HG03025 (cell line): Measurements from ENCODE around the gene KIF26B.
"Not testable (repeated sequence)": the region's sequence is repeated elsewhere in the genome, so short reads cannot be mapped to it uniquely, and the experiment has no call there.

ENCODE experiments used
- ATAC-seq: cut with Tn5 transposase; IDR thresholded peaks from one replicate; pipeline ENCODE4 v1.9.1; 2021; ENCODE audit warnings: mild to moderate bottlenecking, moderate library complexity; ENCODE audit not compliant: unreplicated experiment, low FRiP score

Gene KIF26B

DNA sequence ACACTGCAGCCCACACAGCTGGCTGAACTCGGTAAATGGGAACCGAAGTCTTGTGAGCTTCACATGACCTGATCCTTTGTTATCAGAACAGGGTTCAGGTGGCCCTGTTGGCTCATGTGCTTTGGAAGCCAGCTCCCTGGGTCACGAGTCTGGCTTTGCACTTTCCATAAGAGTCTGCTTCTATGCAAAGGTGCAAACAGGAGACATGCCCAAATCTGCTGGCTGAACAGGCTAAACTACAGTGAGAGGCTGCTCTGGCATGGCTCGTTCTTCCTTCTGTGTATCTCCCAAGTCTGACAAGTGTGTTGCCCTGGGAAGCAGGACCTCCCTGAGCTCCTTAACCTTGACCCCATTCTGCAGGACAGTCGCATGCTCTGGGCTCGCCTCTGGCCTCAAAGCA, 549.6 kb downstream of the KIF26B start:
- no peak for ATAC-seq

GRCh38 chr1:245704765-245705164, 550.0 kb downstream of the KIF26B start:
- no peak for ATAC-seq

DNA sequence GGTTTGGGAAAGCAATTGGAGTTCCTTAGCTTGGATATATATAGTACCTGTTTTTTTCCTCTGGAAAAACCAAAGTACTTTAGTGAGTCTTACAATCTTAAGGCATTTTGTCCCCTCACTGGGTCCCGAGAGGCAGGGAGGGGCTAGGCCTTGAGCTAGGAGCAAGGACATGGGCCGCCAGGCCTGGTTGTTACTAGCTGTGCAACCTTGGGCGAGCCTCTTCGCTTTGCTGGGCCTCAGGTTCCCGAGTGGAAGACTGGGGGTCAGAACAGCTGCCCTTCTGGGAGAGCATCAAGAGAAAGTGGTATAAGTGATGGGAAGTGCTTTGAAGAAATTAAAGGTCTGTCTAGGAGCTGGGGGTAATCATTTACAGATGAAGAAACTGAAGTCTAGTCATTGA, 553.2 kb downstream of the KIF26B start:
- no peak for ATAC-seq

- ATAC-seq: no peak
Measured at GRCh38 chr1:245710961-245711903, 556.4 kb downstream of the KIF26B start.

- not testable (repeated sequence) for ATAC-seq
Measured at GRCh38 chr1:245714027-245714426, 559.2 kb downstream of the KIF26B start.

GRCh38 chr1:245715291-245715701, 560.5 kb downstream of the KIF26B start:
- ATAC-seq: no peak

DNA sequence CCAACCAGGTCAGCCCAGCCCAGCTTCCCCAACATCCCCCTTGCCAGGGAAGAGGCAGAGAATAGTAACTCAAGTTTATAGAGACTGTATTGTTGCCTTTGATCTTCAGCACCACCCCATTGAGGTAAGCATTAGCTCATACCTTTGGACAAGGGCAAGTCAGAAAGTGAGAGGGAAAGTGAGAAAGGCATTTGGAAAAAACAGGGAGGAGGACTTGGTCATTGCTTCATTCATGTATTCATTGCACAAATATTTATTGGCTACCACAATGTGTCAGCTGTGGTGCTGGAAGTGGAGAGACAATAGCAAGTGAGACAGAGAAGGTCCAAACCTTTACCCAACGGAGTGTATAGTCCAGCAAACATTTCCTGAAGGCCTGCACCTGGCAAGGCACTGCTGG, 561.2 kb downstream of the KIF26B start:
- ATAC-seq: no peak

- ATAC-seq: no peak
Measured at GRCh38 chr1:245716561-245716960, 561.8 kb downstream of the KIF26B start.

DNA sequence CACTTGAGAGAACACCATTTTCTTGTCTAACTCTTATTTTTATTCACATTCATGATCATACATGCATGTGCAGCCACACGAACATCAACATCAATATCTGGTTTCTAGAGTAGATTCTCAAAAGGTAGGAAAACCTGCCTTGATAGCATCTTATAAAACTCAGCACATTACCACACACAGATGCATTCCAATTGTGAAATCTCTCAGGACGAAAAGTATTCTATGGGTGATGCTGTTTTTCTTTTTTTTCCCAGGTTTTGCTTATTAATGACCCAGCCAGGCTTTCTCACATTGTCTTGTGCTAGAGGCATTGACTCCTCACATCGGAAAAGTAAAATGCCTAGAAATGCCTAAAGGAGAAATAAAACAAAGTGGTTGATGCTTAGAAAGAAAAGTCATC, 562.8 kb downstream of the KIF26B start:
- ATAC-seq: no peak

GRCh38 chr1:245718123-245718522, 563.3 kb downstream of the KIF26B start:
- ATAC-seq: no peak

DNA sequence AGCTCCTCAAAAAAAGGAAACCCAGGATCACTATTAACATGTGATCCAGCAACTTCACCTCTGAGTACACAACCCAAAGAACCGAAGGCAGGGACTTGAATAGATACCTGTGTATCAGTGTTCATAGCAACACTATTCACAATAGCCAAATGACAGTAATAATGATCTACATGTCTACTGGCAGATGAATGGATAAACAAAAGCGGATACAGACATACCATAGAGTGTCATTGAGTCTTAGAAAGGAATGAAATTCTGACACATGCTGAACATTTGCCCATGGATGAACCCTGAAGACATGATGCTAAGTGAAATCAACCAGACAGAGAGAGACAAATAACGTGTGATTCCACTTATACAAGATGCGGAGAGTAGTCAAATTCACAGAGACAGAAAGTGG, 564.2 kb downstream of the KIF26B start:
- ATAC-seq: no peak

GRCh38 chr1:245721488-245721887, 566.7 kb downstream of the KIF26B start:
- no peak for ATAC-seq

GRCh38 chr1:245728035-245728434, 573.2 kb downstream of the KIF26B start:
- ATAC-seq: not testable (repeated sequence)

DNA sequence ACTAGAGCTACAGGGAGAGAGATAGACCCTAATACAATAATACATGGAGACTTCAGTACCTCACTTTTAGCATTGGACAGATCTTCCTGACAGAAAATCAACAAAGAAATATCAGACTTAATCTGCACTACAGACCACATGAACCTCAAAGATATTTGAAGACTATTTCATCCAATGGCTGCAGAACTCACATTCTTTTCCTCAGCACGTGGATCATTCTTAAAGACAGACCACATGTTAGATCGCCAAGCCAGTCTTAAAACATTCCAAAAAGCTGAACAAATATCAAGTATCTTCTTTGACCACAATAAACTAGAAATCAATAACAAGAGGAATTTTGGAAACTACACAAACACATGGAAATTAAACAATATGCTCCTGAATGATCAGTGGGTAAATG, 576.0 kb downstream of the KIF26B start:
- no peak for ATAC-seq

DNA sequence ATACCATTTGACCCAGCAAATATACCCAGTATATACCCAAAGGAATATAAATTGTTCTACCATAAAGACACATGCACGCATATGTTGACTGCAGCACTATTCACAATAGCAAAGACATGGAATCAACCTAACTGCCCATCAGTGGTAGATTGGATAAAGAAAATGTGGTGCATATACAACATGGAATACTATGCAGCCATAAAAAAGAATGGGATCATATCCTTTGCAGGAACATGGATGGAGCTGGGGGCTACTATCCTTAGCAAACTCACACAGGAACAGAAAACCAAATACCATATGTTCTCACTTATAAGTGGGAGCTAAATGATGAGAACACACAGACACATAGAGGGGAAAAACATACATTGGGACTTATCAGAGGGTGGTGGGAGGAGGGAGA, 585.6 kb downstream of the KIF26B start:
- not testable (repeated sequence) for ATAC-seq

DNA sequence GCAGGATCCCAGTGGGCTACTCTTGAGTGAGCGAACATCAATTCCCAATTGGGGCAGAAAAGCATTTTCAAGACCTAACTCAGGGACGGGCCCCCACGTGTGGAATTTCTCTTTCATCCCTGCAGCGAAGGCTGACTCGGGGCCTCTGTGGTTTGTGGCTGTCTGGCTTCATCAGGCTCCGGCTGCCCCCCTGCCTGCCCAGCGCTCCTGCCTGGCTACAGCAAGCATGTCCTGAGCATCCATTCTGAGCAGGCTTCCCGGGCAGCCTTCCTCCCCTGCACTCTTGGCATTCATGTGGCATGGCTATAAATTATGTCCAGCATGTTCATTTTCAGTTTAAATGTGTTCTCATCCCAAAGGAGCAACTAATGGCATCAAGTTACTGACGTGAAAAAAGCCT, 588.1 kb downstream of the KIF26B start:
- no peak for ATAC-seq

GRCh38 chr1:245748240-245748639, 593.5 kb downstream of the KIF26B start:
- no peak for ATAC-seq

- no peak for ATAC-seq
Measured at GRCh38 chr1:245748646-245749045, 593.9 kb downstream of the KIF26B start.

GRCh38 chr1:245749053-245749452, 594.3 kb downstream of the KIF26B start:
- ATAC-seq: no peak

GRCh38 chr1:245750261-245750660, 595.5 kb downstream of the KIF26B start:
- ATAC-seq: no peak

GRCh38 chr1:245751116-245751515, 596.3 kb downstream of the KIF26B start:
- no peak for ATAC-seq

GRCh38 chr1:245751726-245752470, 597.1 kb downstream of the KIF26B start:
- ATAC-seq: no peak
